GM18499 (cell line): Measurements from ENCODE around the gene C1orf174.

Source experiments
- ATAC-seq: cut with Tn5 transposase; IDR thresholded peaks from one replicate; pipeline ENCODE4 v1.9.1; 2021; ENCODE audit warnings: moderate number of reproducible peaks; ENCODE audit not compliant: insufficient read depth, unreplicated experiment

Gene C1orf174

DNA sequence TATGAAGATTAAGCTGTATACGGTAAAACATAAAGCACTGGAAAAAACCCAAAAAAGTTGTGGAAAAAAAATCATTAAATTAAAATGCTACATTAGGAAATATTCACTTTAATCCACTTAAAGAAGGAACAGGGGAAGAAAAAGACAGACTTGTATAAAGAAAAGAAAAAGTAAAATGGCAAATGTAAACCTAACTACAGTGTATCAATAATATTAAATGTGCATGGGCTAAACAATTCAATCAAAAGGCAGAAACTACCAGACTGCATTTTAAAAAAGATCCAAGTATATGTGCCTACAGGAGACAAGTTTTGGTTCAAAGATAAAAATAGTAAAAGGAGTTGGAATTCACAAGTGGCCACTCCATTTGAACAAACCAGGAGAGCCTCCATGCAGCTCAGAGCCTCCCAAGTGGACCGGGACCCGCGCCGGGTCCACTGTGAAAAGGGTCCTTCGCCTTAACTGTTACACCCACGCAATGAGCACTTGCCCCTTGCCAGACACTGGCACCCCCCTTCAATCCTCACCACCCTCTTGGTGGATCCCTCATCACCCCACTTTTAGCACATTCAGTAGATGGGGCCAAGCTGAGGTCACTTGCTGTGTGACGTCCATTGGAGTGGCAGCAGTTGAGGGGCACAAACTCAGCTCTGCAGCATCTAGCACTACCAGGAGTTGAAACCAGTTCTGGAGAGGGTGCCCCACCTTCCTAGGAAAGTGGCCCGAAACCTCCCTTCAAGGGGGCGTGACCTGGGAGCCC is 898 bp downstream of the C1orf174 start:
- no peak for ATAC-seq

GRCh38 chr1:3898475-3898735 is 1.7 kb downstream of the C1orf174 start:
- no peak for ATAC-seq

GRCh38 chr1:3896396-3897000 is 3.6 kb downstream of the C1orf174 start:
- ATAC-seq = no peak

- ATAC-seq = no peak
Observed at GRCh38 chr1:3895951-3896325, 4.1 kb downstream of the C1orf174 start.

- ATAC-seq = no peak
Observed at GRCh38 chr1:3895279-3895950, 4.7 kb downstream of the C1orf174 start.

GRCh38 chr1:3894626-3895278 is 5.3 kb downstream of the C1orf174 start:
- no peak for ATAC-seq

DNA sequence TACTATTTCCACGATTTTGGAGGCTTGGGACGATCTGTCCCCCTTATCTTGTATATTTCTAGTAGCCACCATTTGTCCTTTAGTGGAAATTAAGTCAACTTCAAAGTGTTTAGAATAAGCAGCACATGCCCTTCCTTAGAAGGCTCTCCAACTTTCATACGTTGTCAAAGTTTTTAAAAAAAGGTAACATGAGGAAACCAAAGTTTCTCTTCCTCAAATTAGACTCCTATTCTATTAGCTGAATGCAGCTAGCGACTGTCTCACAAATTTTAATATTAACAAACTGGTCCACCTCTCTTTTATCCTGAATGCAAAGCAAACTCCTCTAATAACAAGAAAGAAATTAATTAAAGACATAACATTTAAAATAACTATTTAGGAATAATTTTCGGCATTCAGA is 6.9 kb downstream of the C1orf174 start:
- no peak for ATAC-seq

DNA sequence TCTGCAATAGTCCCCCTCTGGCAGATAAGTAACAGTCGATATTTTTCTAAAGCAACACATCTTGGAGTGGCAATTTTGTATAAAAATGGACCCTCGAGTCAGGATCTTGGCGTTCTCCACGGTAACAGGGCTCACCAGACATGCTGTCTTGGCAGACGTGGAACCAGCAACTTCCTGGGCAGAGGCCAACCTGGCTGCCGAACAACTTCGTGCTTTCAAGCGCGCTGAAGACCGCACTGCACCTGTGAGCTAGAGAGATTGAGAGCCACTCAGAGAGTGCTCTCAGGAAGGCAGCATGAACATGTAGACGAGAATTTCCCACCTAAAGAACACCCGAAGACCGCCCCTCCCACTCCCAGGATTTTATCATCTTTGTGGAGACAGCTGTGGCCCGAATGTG is 7.3 kb downstream of the C1orf174 start:
- ATAC-seq = no peak

- ATAC-seq = no peak
Observed at GRCh38 chr1:3891329-3891865, 8.7 kb downstream of the C1orf174 start.

- ATAC-seq = no peak
Observed at GRCh38 chr1:3890389-3891328, 9.4 kb downstream of the C1orf174 start.

GRCh38 chr1:3889936-3890335 is 10.1 kb downstream of the C1orf174 start:
- no peak for ATAC-seq

- ATAC-seq = no peak
Observed at GRCh38 chr1:3888301-3888700, 11.8 kb downstream of the C1orf174 start.

DNA sequence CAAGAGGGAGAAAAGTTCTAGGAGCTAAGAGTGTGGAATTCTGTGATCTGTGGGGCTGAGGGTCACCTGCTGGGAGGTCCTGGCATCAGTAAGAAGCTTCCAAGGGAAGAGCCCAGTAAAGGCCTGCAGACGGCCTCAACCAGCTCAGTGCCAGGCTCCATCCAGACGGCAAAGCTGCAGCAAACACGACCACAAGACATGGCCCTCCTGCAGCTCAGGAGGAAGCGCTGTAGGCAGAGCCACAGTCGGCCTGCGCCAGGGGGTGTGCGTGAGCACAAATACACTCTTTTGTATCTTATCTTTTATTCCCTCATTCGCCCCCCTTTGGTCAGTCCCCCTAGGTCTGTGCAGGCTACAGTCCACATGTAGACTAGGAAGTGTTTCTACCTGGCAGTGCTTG is 13.4 kb downstream of the C1orf174 start:
- no peak for ATAC-seq

GRCh38 chr1:3886106-3886670 is 13.9 kb downstream of the C1orf174 start:
- no peak for ATAC-seq

GRCh38 chr1:3885611-3886010 is 14.5 kb downstream of the C1orf174 start:
- ATAC-seq = no peak

- no peak for ATAC-seq
Observed at GRCh38 chr1:3884966-3885365, 15.1 kb downstream of the C1orf174 start.

DNA sequence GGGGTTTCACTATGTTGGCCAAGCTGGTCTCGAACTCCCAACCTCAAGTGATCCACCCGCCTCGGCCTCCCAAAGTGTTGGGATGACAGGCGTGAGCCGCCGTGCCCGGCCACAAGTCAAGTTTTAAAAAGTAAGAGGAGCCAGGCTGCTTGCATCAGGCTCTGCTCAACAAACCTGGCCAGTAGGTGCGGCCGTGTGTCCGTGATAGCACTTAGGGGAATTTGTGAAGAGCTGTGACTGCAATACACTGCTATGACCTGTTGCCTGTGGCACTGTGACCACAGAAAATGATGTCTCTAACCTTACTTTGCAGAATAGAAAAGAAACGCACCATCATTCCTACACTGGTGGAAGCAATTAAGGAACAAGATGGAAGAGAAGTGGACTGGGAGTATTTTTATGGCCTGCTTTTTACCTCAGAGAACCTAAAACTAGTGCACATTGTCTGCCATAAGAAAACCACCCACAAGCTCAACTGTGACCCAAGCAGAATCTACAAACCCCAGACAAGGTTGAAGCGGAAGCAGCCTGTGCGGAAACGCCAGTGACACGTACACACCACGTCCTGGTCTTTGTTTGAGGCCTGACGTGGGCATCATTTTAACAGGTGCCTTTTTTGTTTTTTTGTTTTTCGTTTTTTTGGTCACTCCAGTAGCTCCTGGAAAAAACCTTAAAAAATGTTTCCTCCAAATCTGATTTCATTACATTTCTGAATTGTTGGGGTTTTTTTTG is 16.7 kb downstream of the C1orf174 start:
- no peak for ATAC-seq

GRCh38 chr1:3881193-3881480 is 18.9 kb downstream of the C1orf174 start:
- ATAC-seq = no peak

DNA sequence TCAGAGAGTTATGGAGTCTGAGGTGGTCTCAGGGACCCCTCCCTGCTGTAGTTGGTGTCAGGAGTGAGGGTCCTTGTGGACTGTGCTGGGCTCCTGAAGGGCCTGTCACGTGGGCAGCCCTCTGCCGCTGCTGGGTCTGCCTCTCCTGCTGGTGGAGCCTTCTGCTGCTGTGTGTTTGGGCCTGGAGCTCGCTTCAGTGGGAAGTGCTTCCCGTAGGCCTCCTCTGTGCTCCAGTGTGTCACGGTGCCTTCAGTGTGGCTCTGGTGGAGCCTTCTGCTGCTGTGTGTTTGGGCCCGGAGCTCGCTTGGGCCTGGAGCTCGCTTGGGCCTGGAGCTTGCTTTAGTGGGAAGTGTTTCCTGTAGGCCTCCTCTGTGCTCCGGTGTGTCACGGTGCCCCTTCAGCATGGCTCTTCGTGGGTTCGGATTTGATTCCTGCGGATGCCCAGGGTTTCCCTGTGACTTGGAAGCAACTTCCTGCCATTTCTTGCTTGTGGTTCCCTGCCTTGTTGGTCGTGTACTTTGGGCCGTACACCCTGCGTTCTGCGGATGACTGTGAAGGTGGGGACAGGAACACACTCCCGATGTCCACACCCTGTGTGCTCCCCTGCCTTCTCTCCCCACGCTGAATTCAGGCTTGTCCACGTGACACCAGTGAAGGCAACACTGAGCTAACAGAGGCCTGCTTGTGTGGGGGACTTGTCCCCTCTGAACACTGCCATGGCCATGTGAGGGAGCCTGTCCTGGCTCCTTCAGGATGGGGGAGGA is 19.5 kb downstream of the C1orf174 start:
- ATAC-seq = no peak
